Karpas-422 (cell line): ENCODE results near the gene SNX24. TPM values are rescaled to one million over a fixed set of nuclear protein-coding genes. Genes with fewer than 3 reads are reported as not detected.

Experiments used
- DNase-seq: peaks from one replicate; pipeline ENCODE4 v3.0.0-alpha.2; 2015
- H2AFZ ChIP-seq: fragments of 200-600 bp; sonication (generic); 2 replicates; pipeline ENCODE4 v1.6.1; 2014; ENCODE audit warnings: antibody characterized with exemption, low read length, mixed read lengths
- H3K27ac ChIP-seq: fragments of 200-600 bp; sonication (generic); 2 replicates; pipeline ENCODE4 v1.5.1; 2014; ENCODE audit warnings: mild to moderate bottlenecking, low read length, moderate library complexity
- H3K27me3 ChIP-seq: fragments of 200-600 bp; sonication (generic); 2 replicates; pipeline ENCODE4 v1.6.1; 2014; ENCODE audit warnings: low read length, mixed read lengths
- H3K36me3 ChIP-seq: fragments of 200-600 bp; sonication (generic); 2 replicates; pipeline ENCODE4 v1.6.1; 2014; ENCODE audit warnings: low read length, mixed read lengths; ENCODE audit not compliant: insufficient read depth
- H3K4me1 ChIP-seq: fragments of 200-600 bp; sonication (generic); 2 replicates; pipeline ENCODE4 v1.6.1; 2014; ENCODE audit warnings: mild to moderate bottlenecking, low read length, mixed read lengths
- H3K4me2 ChIP-seq: fragments of 200-600 bp; sonication (generic); 2 replicates; pipeline ENCODE4 v1.6.1; 2014; ENCODE audit warnings: low read length, low read depth, mild to moderate bottlenecking; ENCODE audit not compliant: poor library complexity, severe bottlenecking
- H3K4me3 ChIP-seq: fragments of 200-600 bp; sonication (generic); 2 replicates; pipeline ENCODE4 v1.5.1; 2014; ENCODE audit warnings: mild to moderate bottlenecking, antibody characterized with exemption, low read length, mixed read lengths
- H3K79me2 ChIP-seq: fragments of 200-600 bp; sonication (generic); 2 replicates; pipeline ENCODE4 v1.6.1; 2014; ENCODE audit warnings: mild to moderate bottlenecking, low read length, mixed read lengths
- H3K9ac ChIP-seq: fragments of 200-600 bp; sonication (generic); 2 replicates; pipeline ENCODE4 v1.6.0; 2014; ENCODE audit warnings: low read length
- H3K9me2 ChIP-seq: fragments of 200-600 bp; sonication (generic), shearing (Covaris generic); replicated peaks from 2 replicates; pipeline ENCODE4 v1.6.0; 2014; ENCODE audit warnings: mild to moderate bottlenecking, low read length, moderate library complexity; ENCODE audit not compliant: insufficient read depth
- H3K9me3 ChIP-seq: fragments of 300-700, 200-600 bp; sonication (generic); 2 replicates; pipeline ENCODE4 v1.6.1; 2014; ENCODE audit warnings: low read length, mixed read lengths
- H4K20me1 ChIP-seq: fragments of 200-600 bp; sonication (generic); 2 replicates; pipeline ENCODE4 v1.6.1; 2014; ENCODE audit warnings: mild to moderate bottlenecking, antibody characterized with exemption, low read length, low read depth; ENCODE audit not compliant: insufficient read depth
- total RNA-seq: library from RNA; depleted of rRNA; stranded (reverse); fragments of >200 nt; shearing (Covaris generic); gene quantifications from 2 replicates; pipeline ENCODE4 v1.2.3, GENCODE V29; 2014; ENCODE audit warnings: low replicate concordance

SNX24 gene
- total RNA-seq, 1 experiment from 2014 or later = not detected

GRCh38 chr5:122877518-122877917, 32.1 kb downstream of the SNX24 start:
- H3K9ac ChIP-seq = no peak overlapping the region
- no peaks in the 10 kb centered on the region for H4K20me1 ChIP-seq
- no peaks in the 10 kb centered on the region for H3K4me1 ChIP-seq
- DNase-seq = peak; percentile 56
- no peak overlapping the region for H2AFZ ChIP-seq
- no peaks in the 10 kb centered on the region for H3K9me3 ChIP-seq
- H3K27me3 ChIP-seq = no peaks in the 10 kb centered on the region
- H3K9me2 ChIP-seq = no peaks in the 10 kb centered on the region
- no peak overlapping the region for H3K4me2 ChIP-seq
- H3K79me2 ChIP-seq = no peaks in the 10 kb centered on the region
- H3K27ac ChIP-seq = no peak overlapping the region
- no peaks in the 10 kb centered on the region for H3K36me3 ChIP-seq
- no peak overlapping the region for H3K4me3 ChIP-seq

GRCh38 chr5:122879076-122879475, 33.7 kb downstream of the SNX24 start:
- Histone ChIP-seq H2AFZ (no peak overlapping the region), H3K4me1 (no peaks in the 10 kb centered on the region), H3K27me3 (no peaks in the 10 kb centered on the region), H3K9ac (no peak overlapping the region), H3K9me2 (no peaks in the 10 kb centered on the region), H3K79me2 (no peaks in the 10 kb centered on the region), H3K4me2 (no peak overlapping the region), H3K4me3 (no peak overlapping the region), H4K20me1 (no peaks in the 10 kb centered on the region), H3K36me3 (no peaks in the 10 kb centered on the region), H3K27ac (no peak overlapping the region), H3K9me3 (no peaks in the 10 kb centered on the region)
- no peak for DNase-seq

GRCh38 chr5:122880170-122880689, 34.8 kb downstream of the SNX24 start:
- no peak overlapping the region for H3K4me2 ChIP-seq
- no peak overlapping the region for H3K4me3 ChIP-seq

GRCh38 chr5:122880749-122881148, 35.3 kb downstream of the SNX24 start:
- DNase-seq = no peak
- Histone ChIP-seq H3K9me2 (no peaks in the 10 kb centered on the region), H3K27me3 (no peaks in the 10 kb centered on the region), H3K9ac (no peak overlapping the region), H3K4me3 (no peak overlapping the region), H3K36me3 (no peaks in the 10 kb centered on the region), H2AFZ (no peak overlapping the region), H3K4me1 (no peaks in the 10 kb centered on the region), H3K27ac (no peak overlapping the region), H3K4me2 (no peak overlapping the region), H3K79me2 (no peaks in the 10 kb centered on the region), H4K20me1 (no peaks in the 10 kb centered on the region), H3K9me3 (no peaks in the 10 kb centered on the region)

More at GRCh38 chr5:122880170-122880689, 34.8 kb downstream of the SNX24 start:
- Histone ChIP-seq H3K36me3 (no peaks in the 10 kb centered on the region), H3K9me3 (no peaks in the 10 kb centered on the region), H2AFZ (no peak overlapping the region), H3K27me3 (no peaks in the 10 kb centered on the region), H3K4me1 (no peaks in the 10 kb centered on the region), H3K79me2 (no peaks in the 10 kb centered on the region), H3K9ac (no peak overlapping the region), H3K9me2 (no peaks in the 10 kb centered on the region), H3K27ac (no peak overlapping the region), H4K20me1 (no peaks in the 10 kb centered on the region)
- DNase-seq = no peak

GRCh38 chr5:122882831-122883230, 37.4 kb downstream of the SNX24 start:
- Histone ChIP-seq H3K4me1 (no peaks in the 10 kb centered on the region), H3K36me3 (no peaks in the 10 kb centered on the region), H3K9me3 (no peaks in the 10 kb centered on the region), H3K27me3 (no peaks in the 10 kb centered on the region), H3K9ac (no peak overlapping the region), H3K4me2 (no peak overlapping the region), H3K4me3 (no peak overlapping the region), H3K9me2 (no peaks in the 10 kb centered on the region), H3K27ac (no peak overlapping the region), H3K79me2 (no peaks in the 10 kb centered on the region), H4K20me1 (no peaks in the 10 kb centered on the region), H2AFZ (no peak overlapping the region)
- no peak for DNase-seq

- H3K9me3 ChIP-seq = no peaks in the 10 kb centered on the region
- no peaks in the 10 kb centered on the region for H3K27me3 ChIP-seq
- DNase-seq = no peak
- H3K36me3 ChIP-seq = no peaks in the 10 kb centered on the region
- no peaks in the 10 kb centered on the region for H3K4me1 ChIP-seq
- no peaks in the 10 kb centered on the region for H3K79me2 ChIP-seq
- no peaks in the 10 kb centered on the region for H4K20me1 ChIP-seq
- no peak overlapping the region for H3K9ac ChIP-seq
- H3K9me2 ChIP-seq = no peaks in the 10 kb centered on the region
- H3K4me3 ChIP-seq = no peak overlapping the region
- H3K27ac ChIP-seq = no peak overlapping the region
- no peak overlapping the region for H2AFZ ChIP-seq
- H3K4me2 ChIP-seq = no peak overlapping the region
These were observed 39.7 kb downstream of the SNX24 start for GRCh38 chr5:122885045-122885517.

GRCh38 chr5:122885891-122886290, 40.5 kb downstream of the SNX24 start:
- Histone ChIP-seq H3K9ac (no peak overlapping the region), H4K20me1 (no peaks in the 10 kb centered on the region), H3K4me1 (no peaks in the 10 kb centered on the region), H3K79me2 (no peaks in the 10 kb centered on the region), H3K4me2 (no peak overlapping the region), H3K4me3 (no peak overlapping the region), H2AFZ (no peak overlapping the region), H3K9me3 (no peaks in the 10 kb centered on the region), H3K9me2 (no peaks in the 10 kb centered on the region), H3K27me3 (no peaks in the 10 kb centered on the region), H3K36me3 (no peaks in the 10 kb centered on the region), H3K27ac (no peak overlapping the region)
- DNase-seq = no peak

GRCh38 chr5:122895141-122895540, 49.7 kb downstream of the SNX24 start:
- Histone ChIP-seq H3K27me3 (no peaks in the 10 kb centered on the region), H3K4me2 (no peak overlapping the region), H3K27ac (no peak overlapping the region), H4K20me1 (no peaks in the 10 kb centered on the region), H2AFZ (no peak overlapping the region), H3K79me2 (no peaks in the 10 kb centered on the region), H3K9ac (no peak overlapping the region), H3K4me1 (no peaks in the 10 kb centered on the region), H3K4me3 (no peak overlapping the region), H3K36me3 (no peaks in the 10 kb centered on the region), H3K9me2 (no peaks in the 10 kb centered on the region), H3K9me3 (no peaks in the 10 kb centered on the region)
- DNase-seq = no peak
